OCI-LY7 (cell line): ENCODE data around the gene KLHL26. TPM values are rescaled to one million over a fixed set of nuclear protein-coding genes. Genes with fewer than 3 reads are reported as not detected.

Source experiments
- BruUV-seq: library from RNA; stranded (reverse); fragments of 400-500 nt; replicated peaks from 2 replicates; lab custom pipeline; 2021; lab: Mats Ljungman, UMichigan
- CTCF ChIA-PET: fragments of 300-600 bp; sonication (Branson Sonifier 250); formaldehyde crosslinking; loops from one replicate; lab custom pipeline; 2022; ENCODE audit warnings: antibody characterized with exemption; ENCODE audit not compliant: unreplicated experiment; lab: Charles Lee
- POLR2A ChIA-PET: fragments of 300-600 bp; sonication (Branson Sonifier 250); formaldehyde crosslinking; loops from one replicate; lab custom pipeline; 2022; ENCODE audit warnings: antibody characterized with exemption; lab: Charles Lee
- DNase-seq: peaks from one replicate; pipeline ENCODE4 v3.0.0-alpha.2; 2015; ENCODE audit warnings: low spot score
- H2AFZ ChIP-seq: fragments of 200-600 bp; sonication (generic), shearing (Covaris generic); 2 replicates; pipeline ENCODE4 v1.6.1; 2014; ENCODE audit warnings: mild to moderate bottlenecking, antibody characterized with exemption, low read length, moderate library complexity
- H3K27ac ChIP-seq: fragments of 200-600 bp; sonication (generic); 2 replicates; pipeline ENCODE4 v1.5.1; 2014; ENCODE audit warnings: mixed run types, low read depth, mild to moderate bottlenecking, moderate library complexity, low read length, inconsistent platforms; ENCODE audit not compliant: poor library complexity, severe bottlenecking
- H3K36me3 ChIP-seq: fragments of 200-600 bp; sonication (generic); 2 replicates; pipeline ENCODE4 v1.6.1; 2014; ENCODE audit warnings: mild to moderate bottlenecking, antibody characterized with exemption, low read length, moderate library complexity, mixed read lengths; ENCODE audit not compliant: insufficient read depth
- H3K4me1 ChIP-seq: fragments of 200-600 bp; sonication (generic); 2 replicates; pipeline ENCODE4 v1.5.1; 2014; ENCODE audit warnings: mild to moderate bottlenecking, low read length; ENCODE audit not compliant: insufficient read depth, poor library complexity, severe bottlenecking
- H3K4me2 ChIP-seq: fragments of 200-600 bp; sonication (generic); 2 replicates; pipeline ENCODE4 v1.6.1; 2014; ENCODE audit warnings: mild to moderate bottlenecking, low read length
- H3K4me3 ChIP-seq: fragments of 200-600 bp; sonication (generic); 2 replicates; pipeline ENCODE4 v1.5.1; 2014; ENCODE audit warnings: mild to moderate bottlenecking, low read depth, low read length; ENCODE audit not compliant: poor library complexity, severe bottlenecking
- H3K79me2 ChIP-seq: fragments of 200-600 bp; sonication (generic); 2 replicates; pipeline ENCODE4 v1.6.1; 2016; ENCODE audit warnings: low read depth, mild to moderate bottlenecking, low read length, moderate library complexity, mixed read lengths; ENCODE audit not compliant: insufficient read depth
- H3K9me2 ChIP-seq: fragments of 200-600 bp; sonication (generic); 2 replicates; pipeline ENCODE4 v1.6.1; 2016; ENCODE audit warnings: mild to moderate bottlenecking, low read length, mixed read lengths; ENCODE audit not compliant: insufficient read depth
- H3K9me3 ChIP-seq: fragments of 200-600 bp; sonication (generic); 2 replicates; pipeline ENCODE4 v1.6.1; 2014; ENCODE audit warnings: mild to moderate bottlenecking, mixed run types, low read length, mixed read lengths
- H4K20me1 ChIP-seq: fragments of 200-600 bp; sonication (generic); 2 replicates; pipeline ENCODE4 v1.6.1; 2014; ENCODE audit warnings: mild to moderate bottlenecking, antibody characterized with exemption, low read length, moderate library complexity, mixed read lengths; ENCODE audit not compliant: insufficient read depth
- CTCF ChIP-seq: fragments of 200-600 bp; sonication (generic); conservative IDR thresholded peaks from 2 replicates; pipeline ENCODE4 v1.5.1; 2014; ENCODE audit warnings: mild to moderate bottlenecking, antibody characterized with exemption, low read length, moderate library complexity, mixed read lengths
- EZH2phosphoT487 ChIP-seq: fragments of 200-600 bp; sonication (generic); IDR thresholded peaks from 2 replicates; pipeline ENCODE4 v1.6.1; 2018; ENCODE audit warnings: low read depth, borderline replicate concordance, mild to moderate bottlenecking, mixed run types, antibody characterized with exemption, low read length, moderate library complexity, mixed read lengths
- intact Hi-C: fragments of 100-400 bp; cut with micrococcal nuclease; formaldehyde crosslinking; loops from one replicate; pipeline ENCODE4 v1.10.0; 2022; ENCODE audit not compliant: unreplicated experiment
- total RNA-seq, 2 experiments: library from RNA; depleted of rRNA in 1 of 2; stranded (reverse); fragments of >200 nt in 1 of 2; shearing (Covaris generic) in 1 of 2; gene quantifications; 2 replicates each; pipeline ENCODE4 v1.2.3, GENCODE V29; 2014 to 2022

The KLHL26 gene
- total RNA-seq, 2 experiments from 2014 or later = 1.0 to 8.9 TPM

DNA sequence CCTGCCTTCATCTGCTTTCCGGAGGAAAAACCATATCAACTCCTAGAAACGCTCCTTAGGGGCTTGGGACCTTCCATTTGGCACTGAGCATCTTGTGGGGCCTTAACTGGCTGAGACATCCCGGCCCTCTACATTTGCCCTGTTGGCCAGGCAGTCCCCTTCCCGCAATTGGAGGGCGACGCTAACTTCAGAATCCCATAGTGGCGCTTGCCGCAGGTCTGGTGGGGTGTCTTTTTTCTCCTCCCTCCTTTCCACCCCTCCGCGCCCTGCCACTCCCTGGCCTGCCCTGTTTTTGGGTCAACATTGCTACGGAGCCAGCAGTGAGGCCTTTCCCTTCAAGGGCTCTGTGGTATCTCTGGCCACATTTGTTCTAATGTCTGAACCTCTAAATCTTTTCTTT lies 33.1 kb downstream of the KLHL26 start:
- CTCF ChIA-PET = no interaction called here
- H3K79me2 ChIP-seq = no peaks in the 10 kb centered on the region
- no peaks in the 10 kb centered on the region for H3K36me3 ChIP-seq
- TF ChIP-seq CTCF (no peak), EZH2phosphoT487 (no peak)
- no peaks in the 10 kb centered on the region for H4K20me1 ChIP-seq
- no peak for DNase-seq
- no peak overlapping the region for H3K27ac ChIP-seq
- intact Hi-C loops = loop anchor here (5.0 kb wide), 1 partner anchor 218 kb away; no protein-coding TSS in a partner anchor
- POLR2A ChIA-PET = no interaction called here
- H3K4me3 ChIP-seq = no peak overlapping the region
- no peaks in the 10 kb centered on the region for H3K9me2 ChIP-seq
- no TSS peak for BruUV-seq
- H3K4me1 ChIP-seq = peaks cover 8% of the 10 kb centered on the region
- no peaks in the 10 kb centered on the region for H3K9me3 ChIP-seq
- H2AFZ ChIP-seq = no peak overlapping the region
- H3K4me2 ChIP-seq = no peak overlapping the region

DNA sequence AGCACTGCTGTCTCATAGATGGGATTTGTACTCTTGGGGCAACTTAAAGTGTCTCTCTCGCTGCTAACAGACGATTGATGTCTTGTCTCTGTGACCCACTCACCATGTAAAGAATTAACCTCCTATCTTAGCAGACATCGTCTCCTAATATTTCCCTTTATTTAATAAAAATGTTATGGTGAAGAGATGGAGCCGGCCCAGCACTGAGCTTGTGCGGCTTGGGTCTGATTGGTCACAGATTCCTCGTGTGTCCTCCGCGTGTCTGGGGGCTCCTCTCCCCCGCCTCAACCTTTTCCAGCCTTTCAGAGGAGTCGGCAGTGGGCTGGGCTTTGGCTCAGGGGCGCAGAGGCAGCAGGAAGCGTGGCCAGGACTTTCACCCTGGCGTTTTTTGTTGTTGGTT lies 33.5 kb downstream of the KLHL26 start:
- H3K4me1 ChIP-seq = peaks cover 8% of the 10 kb centered on the region
- H3K9me3 ChIP-seq = no peaks in the 10 kb centered on the region
- intact Hi-C loops = loop anchor here (5.0 kb wide), 1 partner anchor 218 kb away; no protein-coding TSS in a partner anchor
- H2AFZ ChIP-seq = no peak overlapping the region
- TF ChIP-seq CTCF = no peak
- no peak for TF ChIP-seq EZH2phosphoT487
- no peaks in the 10 kb centered on the region for H3K36me3 ChIP-seq
- H3K4me2 ChIP-seq = no peak overlapping the region
- H3K79me2 ChIP-seq = no peaks in the 10 kb centered on the region
- CTCF ChIA-PET = no interaction called here
- no peak overlapping the region for H3K4me3 ChIP-seq
- no peaks in the 10 kb centered on the region for H3K9me2 ChIP-seq
- BruUV-seq = no TSS peak
- POLR2A ChIA-PET = no interaction called here
- no peak overlapping the region for H3K27ac ChIP-seq
- DNase-seq = no peak
- no peaks in the 10 kb centered on the region for H4K20me1 ChIP-seq

- H3K4me3 ChIP-seq = no peak overlapping the region
- BruUV-seq = no TSS peak
- H3K79me2 ChIP-seq = no peaks in the 10 kb centered on the region
- ChIA-PET POLR2A (interaction anchor here (0.6 kb wide), 1 partner anchor 23 kb away, joined by 5 read pairs; no protein-coding TSS in a partner anchor), CTCF (no interaction called here)
- DNase-seq = no peak
- no peak overlapping the region for H3K27ac ChIP-seq
- intact Hi-C loops = loop anchor here (2.0 to 5.0 kb wide), 2 partner anchors 77 to 219 kb away; no protein-coding TSS in a partner anchor
- no peak overlapping the region for H2AFZ ChIP-seq
- no peak overlapping the region for H3K4me2 ChIP-seq
- H3K4me1 ChIP-seq = no peaks in the 10 kb centered on the region
- no peaks in the 10 kb centered on the region for H3K36me3 ChIP-seq
- TF ChIP-seq CTCF = no peak
- no peak for TF ChIP-seq EZH2phosphoT487
- H4K20me1 ChIP-seq = no peaks in the 10 kb centered on the region
- no peaks in the 10 kb centered on the region for H3K9me3 ChIP-seq
- no peaks in the 10 kb centered on the region for H3K9me2 ChIP-seq
These were observed 34.6 kb downstream of the KLHL26 start for GRCh38 chr19:18671303-18672043.
